Lower lobe of right lung (tissue), 2 donors: ENCODE measurements around the gene UBE2I. TPM values are rescaled to one million over a fixed set of nuclear protein-coding genes. Genes with fewer than 3 reads are reported as not detected.
"Not testable (repeated sequence)": the region's sequence is repeated elsewhere in the genome, so short reads cannot be mapped to it uniquely, and the experiment has no call there.

ENCODE experiments used
- ATAC-seq, 2 donors: fragments of 200-7000 bp; cut with Tn5 transposase; one replicate each; pipeline ENCODE4 v1.9.1; 2020 to 2022; ENCODE audit warnings: mild to moderate bottlenecking in 2 of 2, moderate library complexity in 2 of 2
- DNase-seq: peaks from one replicate; pipeline ENCODE4 v3.0.0-alpha.2; 2020
- H3K27ac ChIP-seq: fragments of 200-600 bp; one replicate; pipeline ENCODE4 v1.8.0; 2022
- H3K27me3 ChIP-seq: fragments of 200-600 bp; one replicate; pipeline ENCODE4 v1.8.0; 2022; ENCODE audit warnings: low read depth
- H3K36me3 ChIP-seq: fragments of 200-600 bp; one replicate; pipeline ENCODE4 v1.8.0; 2022; ENCODE audit warnings: mild to moderate bottlenecking
- H3K4me1 ChIP-seq: fragments of 200-600 bp; one replicate; pipeline ENCODE4 v1.8.0; 2022
- H3K4me3 ChIP-seq: fragments of 200-600 bp; one replicate; pipeline ENCODE4 v1.8.0; 2022; ENCODE audit warnings: mild to moderate bottlenecking
- H3K9me3 ChIP-seq: fragments of 200-600 bp; one replicate; pipeline ENCODE4 v1.8.0; 2022
- CTCF ChIP-seq: fragments of 200-600 bp; IDR thresholded peaks from one replicate; pipeline ENCODE4 v1.8.0; 2022; ENCODE audit warnings: antibody characterized with exemption, mild to moderate bottlenecking
- intact Hi-C: fragments of 100-400 bp; cut with DNase I; formaldehyde crosslinking; loops from one replicate; pipeline ENCODE4 v1.11.0; 2022
- total RNA-seq: library from RNA; stranded (reverse); fragmentation: NEBNext Ultra II Directional; extraction: Animal tissue kit (Norgen Biotek cat#: 25700); gene quantifications from one replicate; pipeline ENCODE4 v1.2.1, GENCODE V29; 2021
- donor health status: DM: no; HTN: yes; CAD: no; lungs with severe emphysema.

UBE2I gene
- total RNA-seq, 1 donor from 2014 or later: 93.4 TPM

GRCh38 chr16:1262846-1263221 lies 46.6 kb upstream of the UBE2I start:
- intact Hi-C loops: no loop called here
- H3K9me3 ChIP-seq: no peaks in the 10 kb centered on the region
- H3K27ac ChIP-seq: no peak overlapping the region
- H3K27me3 ChIP-seq: peaks cover 53% of the 10 kb centered on the region
- ATAC-seq: no peak
- TF ChIP-seq CTCF: no peak
- H3K36me3 ChIP-seq: no peaks in the 10 kb centered on the region
- H3K4me1 ChIP-seq: no peaks in the 10 kb centered on the region
- H3K4me3 ChIP-seq: no peak overlapping the region
- no peak for DNase-seq

- Histone ChIP-seq H3K9me3 (no peaks in the 10 kb centered on the region), H3K36me3 (no peaks in the 10 kb centered on the region), H3K27me3 (peaks cover 53% of the 10 kb centered on the region), H3K4me1 (no peaks in the 10 kb centered on the region), H3K4me3 (no peak overlapping the region), H3K27ac (no peak overlapping the region)
- intact Hi-C loops: no loop called here
- no peak for TF ChIP-seq CTCF
- ATAC-seq (no peak), DNase-seq (no peak)
These were observed 45.7 kb upstream of the UBE2I start for GRCh38 chr16:1263591-1264344.

GRCh38 chr16:1264345-1265089 lies 44.9 kb upstream of the UBE2I start:
- H3K27ac ChIP-seq: no peak overlapping the region
- H3K36me3 ChIP-seq: no peaks in the 10 kb centered on the region
- TF ChIP-seq CTCF: no peak
- no peaks in the 10 kb centered on the region for H3K4me1 ChIP-seq
- DNase-seq (no peak), ATAC-seq (no peak)
- H3K4me3 ChIP-seq: no peak overlapping the region
- H3K9me3 ChIP-seq: no peaks in the 10 kb centered on the region
- peaks cover 46% of the 10 kb centered on the region for H3K27me3 ChIP-seq
- intact Hi-C loops: no loop called here

- Histone ChIP-seq H3K4me1 (no peaks in the 10 kb centered on the region), H3K36me3 (no peaks in the 10 kb centered on the region), H3K4me3 (no peak overlapping the region), H3K27me3 (peaks cover 46% of the 10 kb centered on the region), H3K27ac (no peak overlapping the region), H3K9me3 (no peaks in the 10 kb centered on the region)
- no peak for ATAC-seq
- intact Hi-C loops: no loop called here
- DNase-seq: no peak
- no peak for TF ChIP-seq CTCF
These were observed 44.3 kb upstream of the UBE2I start for GRCh38 chr16:1265090-1265630.

GRCh38 chr16:1265826-1266225 lies 43.6 kb upstream of the UBE2I start:
- Histone ChIP-seq H3K4me3 (no peak overlapping the region), H3K27me3 (peaks cover 43% of the 10 kb centered on the region), H3K36me3 (no peaks in the 10 kb centered on the region), H3K4me1 (no peaks in the 10 kb centered on the region), H3K9me3 (no peaks in the 10 kb centered on the region), H3K27ac (no peak overlapping the region)
- intact Hi-C loops: no loop called here
- ATAC-seq (no peak), DNase-seq (no peak)
- no peak for TF ChIP-seq CTCF

- peaks cover 22% of the 10 kb centered on the region for H3K27me3 ChIP-seq
- intact Hi-C loops, H3K9me3 ChIP-seq, DNase-seq, H3K4me3 ChIP-seq, H3K36me3 ChIP-seq, H3K4me1 ChIP-seq, H3K27ac ChIP-seq, ATAC-seq: not testable (repeated sequence)
These were observed 40.0 kb upstream of the UBE2I start for GRCh38 chr16:1269418-1269817.
